HCT116 (cell line): ENCODE measurements around the gene OR10Z1. TPM values are rescaled to one million over a fixed set of nuclear protein-coding genes. Genes with fewer than 3 reads are reported as not detected.

Experiments
- ATAC-seq: fragments of 200-7000 bp; cut with Tn5 transposase; 2 replicates; pipeline ENCODE4 v1.9.1; 2020; ENCODE audit warnings: mild to moderate bottlenecking, moderate library complexity
- BruUV-seq: library from RNA; stranded (reverse); fragments of 400-500 nt; replicated peaks from 2 replicates; lab custom pipeline; 2021; lab: Mats Ljungman, UMichigan
- CTCF ChIA-PET: fragments of 300-600 bp; sonication (Branson Sonifier 250); formaldehyde crosslinking; loops from one replicate; lab custom pipeline; 2021; ENCODE audit warnings: antibody characterized with exemption; lab: Charles Lee
- POLR2A ChIA-PET: fragments of 300-600, 350-600 bp; sonication (Branson Sonifier 250); formaldehyde crosslinking; loops from one replicate; lab custom pipeline; 2021; ENCODE audit warnings: antibody characterized with exemption; lab: Charles Lee
- RAD21 ChIA-PET, 2 experiments: fragments of 300-600 bp; sonication (Branson Sonifier 250); formaldehyde crosslinking; loops; one replicate each; lab custom pipeline; 2023; ENCODE audit warnings: low total read pairs in 2 of 2; ENCODE audit not compliant: uncharacterized antibody in 2 of 2, unreplicated experiment in 2 of 2, low non-redundant PET in 1 of 2; lab: Charles Lee
- DNase-seq: peaks from one replicate; pipeline ENCODE4 v3.0.0-alpha.2; 2010; ENCODE audit warnings: low read depth, low spot score
- H2AFZ ChIP-seq: fragments of 200-600 bp; shearing (Covaris generic), sonication (generic); 2 replicates; pipeline ENCODE4 v1.6.1; 2017; ENCODE audit warnings: low read depth, mixed run types, mixed read lengths, antibody characterized with exemption, low read length; ENCODE audit not compliant: poor library complexity, severe bottlenecking
- H3K27ac ChIP-seq: 2 replicates; pipeline ENCODE4 v1.5.1; 2012; ENCODE audit warnings: low read depth, low read length
- H3K27me3 ChIP-seq: fragments of 200-600 bp; sonication (generic); 2 replicates; pipeline ENCODE4 v1.6.1; 2016; ENCODE audit warnings: mixed run types, low read length, mixed read lengths; ENCODE audit not compliant: insufficient read depth
- H3K36me3 ChIP-seq, 2 experiments: fragments of 200-500 bp in 1 of 2; fragments of 200-600 bp in 1 of 2; sonication (Bioruptor generic) in 1 of 2; sonication (generic) in 1 of 2; 2 replicates each; pipeline versions ENCODE4 v1.5.1 to v1.6.1; 2014 to 2016; ENCODE audit warnings: low read length in 2 of 2, inconsistent platforms in 1 of 2, mixed read lengths in 1 of 2, mixed run types in 1 of 2; ENCODE audit not compliant: insufficient read depth in 2 of 2, control insufficient read depth in 1 of 2
- H3K4me1 ChIP-seq, 2 experiments: fragments of 200-600 bp in 1 of 2; sonication (generic) in 1 of 2; 2 replicates each; pipeline versions ENCODE4 v1.5.1 to v1.6.1; 2012 to 2017; ENCODE audit warnings: low read length in 2 of 2, inconsistent platforms in 1 of 2, mild to moderate bottlenecking in 1 of 2, mixed read lengths in 1 of 2, mixed run types in 1 of 2, moderate library complexity in 1 of 2; ENCODE audit not compliant: insufficient read depth in 2 of 2, control insufficient read depth in 1 of 2
- H3K4me2 ChIP-seq: fragments of 200-600 bp; sonication (generic); 2 replicates; pipeline ENCODE4 v1.6.1; 2017; ENCODE audit warnings: mixed run types, low read length, mixed read lengths
- H3K4me3 ChIP-seq, 2 experiments: fragments of 200-600 bp in 1 of 2; sonication (generic) in 1 of 2; replicated peaks in 1 of 2; 2 replicates each; pipeline ENCODE4 v1.5.1; 2011 to 2016; ENCODE audit warnings: low read length in 2 of 2, control low read depth in 1 of 2, low read depth in 1 of 2, mild to moderate bottlenecking in 1 of 2, mixed read lengths in 1 of 2, mixed run types in 1 of 2
- H3K79me2 ChIP-seq: fragments of 200-600 bp; sonication (generic); 2 replicates; pipeline ENCODE4 v1.6.1; 2017; ENCODE audit warnings: mild to moderate bottlenecking, mixed run types, low read length, moderate library complexity, mixed read lengths; ENCODE audit not compliant: insufficient read depth
- H3K9ac ChIP-seq: fragments of 200-600 bp; sonication (generic); 2 replicates; pipeline ENCODE4 v1.6.1; 2016; ENCODE audit warnings: low read length, mixed read lengths
- H3K9me2 ChIP-seq: fragments of 200-600 bp; sonication (generic), shearing (Covaris generic); 2 replicates; pipeline ENCODE4 v1.6.1; 2017; ENCODE audit warnings: mixed run types, mild to moderate bottlenecking, moderate library complexity; ENCODE audit not compliant: insufficient read depth
- H3K9me3 ChIP-seq, 2 experiments: fragments of 200-500 bp in 1 of 2; fragments of 200-600 bp in 1 of 2; sonication (Bioruptor generic) in 1 of 2; sonication (generic) in 1 of 2; 2 replicates each; pipeline ENCODE4 v1.6.1; 2014 to 2017; ENCODE audit warnings: low read length in 2 of 2, mixed read lengths in 2 of 2, inconsistent platforms in 1 of 2, low read depth in 1 of 2, mild to moderate bottlenecking in 1 of 2, mixed run types in 1 of 2, moderate library complexity in 1 of 2; ENCODE audit not compliant: control insufficient read depth in 1 of 2, insufficient read depth in 1 of 2
- H4K20me1 ChIP-seq: fragments of 200-600 bp; sonication (generic), shearing (Covaris generic); 2 replicates; pipeline ENCODE4 v1.6.1; 2017; ENCODE audit warnings: mixed run types, mild to moderate bottlenecking, moderate library complexity; ENCODE audit not compliant: insufficient read depth
- CBX3 ChIP-seq: IDR thresholded peaks from 2 replicates; pipeline ENCODE4 v1.6.1; 2012; ENCODE audit warnings: low read depth
- CEBPB ChIP-seq: IDR thresholded peaks from 2 replicates; pipeline ENCODE4 v1.6.1; 2012; ENCODE audit warnings: low read depth
- EGR1 ChIP-seq: IDR thresholded peaks from 2 replicates; pipeline ENCODE4 v1.6.1; 2012; ENCODE audit warnings: low read depth
- EZH2 ChIP-seq: fragments of 200-600 bp; sonication (generic); IDR thresholded peaks from 2 replicates; pipeline ENCODE4 v1.6.1; 2017; ENCODE audit warnings: antibody characterized with exemption, mixed run types
- JUND ChIP-seq: IDR thresholded peaks from 2 replicates; pipeline ENCODE4 v1.6.1; 2012
- MAX ChIP-seq: IDR thresholded peaks from 2 replicates; pipeline ENCODE4 v1.6.1; 2012
- POLR2A ChIP-seq: IDR thresholded peaks from 2 replicates; pipeline ENCODE4 v1.7.0; 2011; ENCODE audit warnings: borderline replicate concordance; ENCODE audit not compliant: insufficient read depth, insufficient read length; ENCODE audit errors: extremely low read depth
- SP1 ChIP-seq: IDR thresholded peaks from 2 replicates; pipeline ENCODE4 v1.6.1; 2012; ENCODE audit warnings: low read depth
- SRF ChIP-seq: IDR thresholded peaks from 2 replicates; pipeline ENCODE4 v1.6.1; 2012; ENCODE audit warnings: low read depth
- ZNF274 ChIP-seq: fragments of 200-500 bp; sonication (Bioruptor generic); IDR thresholded peaks from 2 replicates; pipeline ENCODE4 v1.6.1; 2014; ENCODE audit warnings: mild to moderate bottlenecking, low read depth, low read length, inconsistent platforms
- intact Hi-C: fragments of 100-400 bp; cut with micrococcal nuclease; formaldehyde crosslinking; loops from 2 replicates; pipeline ENCODE4 v1.10.0; 2022
- total RNA-seq: library from RNA; stranded (reverse); gene quantifications from one replicate; pipeline ENCODE4 v1.2.1, GENCODE V29; 2021; ENCODE audit not compliant: unreplicated experiment
- TF ChIP-seq, protein P1 (sequence below): IDR thresholded peaks from 2 replicates; pipeline ENCODE4 v1.6.1; 2012; ENCODE audit warnings: low read depth
- TF ChIP-seq, protein P2 (sequence below), 3 experiments: fragments of 200-600 bp in 1 of 3; sonication (generic) in 1 of 3; IDR thresholded peaks in 2 of 3; conservative IDR thresholded peaks in 1 of 3; 2 replicates each; pipeline ENCODE4 v1.5.1; 2012 to 2017; ENCODE audit warnings: low read depth in 2 of 3, low read length in 2 of 3, antibody characterized with exemption in 1 of 3, borderline replicate concordance in 1 of 3, control low read depth in 1 of 3, mild to moderate bottlenecking in 1 of 3, mixed read lengths in 1 of 3, mixed run types in 1 of 3, moderate library complexity in 1 of 3; ENCODE audit not compliant: insufficient read depth in 1 of 3

OR10Z1 gene
- total RNA-seq, 1 experiment from 2014 or later = not detected

GRCh38 chr1:158563853-158564252, 41.2 kb upstream of the OR10Z1 start:
- peaks cover 7% of the 10 kb centered on the region; the same call in 1 of the 2 replicates for H3K27me3 ChIP-seq
- H3K4me1 ChIP-seq = no peaks in the 10 kb centered on the region
- POLR2A ChIA-PET = no interaction called here
- no peaks in the 10 kb centered on the region for H3K9me2 ChIP-seq
- H3K9me3 ChIP-seq = no peaks in the 10 kb centered on the region
- H3K9ac ChIP-seq = no peak overlapping the region
- no peak for ATAC-seq
- CTCF ChIA-PET = no interaction called here
- H3K27ac ChIP-seq = no peak overlapping the region
- no peak overlapping the region for H3K4me2 ChIP-seq
- TF ChIP-seq, protein P1, sequence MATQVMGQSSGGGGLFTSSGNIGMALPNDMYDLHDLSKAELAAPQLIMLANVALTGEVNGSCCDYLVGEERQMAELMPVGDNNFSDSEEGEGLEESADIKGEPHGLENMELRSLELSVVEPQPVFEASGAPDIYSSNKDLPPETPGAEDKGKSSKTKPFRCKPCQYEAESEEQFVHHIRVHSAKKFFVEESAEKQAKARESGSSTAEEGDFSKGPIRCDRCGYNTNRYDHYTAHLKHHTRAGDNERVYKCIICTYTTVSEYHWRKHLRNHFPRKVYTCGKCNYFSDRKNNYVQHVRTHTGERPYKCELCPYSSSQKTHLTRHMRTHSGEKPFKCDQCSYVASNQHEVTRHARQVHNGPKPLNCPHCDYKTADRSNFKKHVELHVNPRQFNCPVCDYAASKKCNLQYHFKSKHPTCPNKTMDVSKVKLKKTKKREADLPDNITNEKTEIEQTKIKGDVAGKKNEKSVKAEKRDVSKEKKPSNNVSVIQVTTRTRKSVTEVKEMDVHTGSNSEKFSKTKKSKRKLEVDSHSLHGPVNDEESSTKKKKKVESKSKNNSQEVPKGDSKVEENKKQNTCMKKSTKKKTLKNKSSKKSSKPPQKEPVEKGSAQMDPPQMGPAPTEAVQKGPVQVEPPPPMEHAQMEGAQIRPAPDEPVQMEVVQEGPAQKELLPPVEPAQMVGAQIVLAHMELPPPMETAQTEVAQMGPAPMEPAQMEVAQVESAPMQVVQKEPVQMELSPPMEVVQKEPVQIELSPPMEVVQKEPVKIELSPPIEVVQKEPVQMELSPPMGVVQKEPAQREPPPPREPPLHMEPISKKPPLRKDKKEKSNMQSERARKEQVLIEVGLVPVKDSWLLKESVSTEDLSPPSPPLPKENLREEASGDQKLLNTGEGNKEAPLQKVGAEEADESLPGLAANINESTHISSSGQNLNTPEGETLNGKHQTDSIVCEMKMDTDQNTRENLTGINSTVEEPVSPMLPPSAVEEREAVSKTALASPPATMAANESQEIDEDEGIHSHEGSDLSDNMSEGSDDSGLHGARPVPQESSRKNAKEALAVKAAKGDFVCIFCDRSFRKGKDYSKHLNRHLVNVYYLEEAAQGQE = no peak
- TF ChIP-seq EZH2 = no peak
- TF ChIP-seq ZNF274 = no peak
- TF ChIP-seq JUND = no peak
- DNase-seq = no peak
- H3K79me2 ChIP-seq = no peaks in the 10 kb centered on the region
- no peak overlapping the region for H2AFZ ChIP-seq
- no peaks in the 10 kb centered on the region for H4K20me1 ChIP-seq
- H3K4me3 ChIP-seq = no peak overlapping the region
- BruUV-seq = no TSS peak
- no peaks in the 10 kb centered on the region for H3K36me3 ChIP-seq
- RAD21 ChIA-PET = no interaction called here
- intact Hi-C loops = no loop called here

GRCh38 chr1:158564608-158565007, 40.5 kb upstream of the OR10Z1 start:
- Histone ChIP-seq H3K9me2 (no peaks in the 10 kb centered on the region), H4K20me1 (no peaks in the 10 kb centered on the region), H3K27ac (no peak overlapping the region), H3K4me1 (no peaks in the 10 kb centered on the region), H3K9ac (no peak overlapping the region), H3K9me3 (no peaks in the 10 kb centered on the region), H3K4me3 (no peak overlapping the region), H3K79me2 (no peaks in the 10 kb centered on the region), H3K27me3 (peaks cover 7% of the 10 kb centered on the region; the same call in 1 of the 2 replicates), H3K36me3 (no peaks in the 10 kb centered on the region), H3K4me2 (no peak overlapping the region), H2AFZ (no peak overlapping the region)
- CTCF ChIA-PET = no interaction called here
- POLR2A ChIA-PET = no interaction called here
- no peak for ATAC-seq
- no peak for DNase-seq
- BruUV-seq = no TSS peak
- intact Hi-C loops = no loop called here
- RAD21 ChIA-PET = no interaction called here
- TF ChIP-seq SP1 = no peak
- TF ChIP-seq SRF = no peak
- no peak for TF ChIP-seq POLR2A
- TF ChIP-seq CEBPB = no peak
- TF ChIP-seq CBX3 = no peak
- TF ChIP-seq, protein P1 = no peak
- TF ChIP-seq EGR1 = no peak
- no peak for TF ChIP-seq MAX
- TF ChIP-seq, protein P2, sequence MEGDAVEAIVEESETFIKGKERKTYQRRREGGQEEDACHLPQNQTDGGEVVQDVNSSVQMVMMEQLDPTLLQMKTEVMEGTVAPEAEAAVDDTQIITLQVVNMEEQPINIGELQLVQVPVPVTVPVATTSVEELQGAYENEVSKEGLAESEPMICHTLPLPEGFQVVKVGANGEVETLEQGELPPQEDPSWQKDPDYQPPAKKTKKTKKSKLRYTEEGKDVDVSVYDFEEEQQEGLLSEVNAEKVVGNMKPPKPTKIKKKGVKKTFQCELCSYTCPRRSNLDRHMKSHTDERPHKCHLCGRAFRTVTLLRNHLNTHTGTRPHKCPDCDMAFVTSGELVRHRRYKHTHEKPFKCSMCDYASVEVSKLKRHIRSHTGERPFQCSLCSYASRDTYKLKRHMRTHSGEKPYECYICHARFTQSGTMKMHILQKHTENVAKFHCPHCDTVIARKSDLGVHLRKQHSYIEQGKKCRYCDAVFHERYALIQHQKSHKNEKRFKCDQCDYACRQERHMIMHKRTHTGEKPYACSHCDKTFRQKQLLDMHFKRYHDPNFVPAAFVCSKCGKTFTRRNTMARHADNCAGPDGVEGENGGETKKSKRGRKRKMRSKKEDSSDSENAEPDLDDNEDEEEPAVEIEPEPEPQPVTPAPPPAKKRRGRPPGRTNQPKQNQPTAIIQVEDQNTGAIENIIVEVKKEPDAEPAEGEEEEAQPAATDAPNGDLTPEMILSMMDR (IDR thresholded peaks at IDR 0.05 in 2 of 3, conservative IDR thresholded peaks at IDR 0.05 in 1 of 3; ENCODE audit: borderline replicate concordance in 1 of 3, insufficient read depth in 1 of 3, low read depth in 2 of 3, low read length in 2 of 3) = no peak
- no peak for TF ChIP-seq JUND
